Measurements from ENCODE around the gene VEPH1. TPM values are rescaled to one million over a fixed set of nuclear protein-coding genes. Genes with fewer than 3 reads are reported as not detected.

The VEPH1 gene
- polyA plus RNA-seq, 1 donor (not counting 4 experiments of a cell fraction or from before 2014, with no cell fraction given) = 0.21 TPM

GRCh38 chr3:157531771-157532170 lies 28.6 kb upstream of the VEPH1 start:
- Histone ChIP-seq H3K36me3 (ENCODE audit: control insufficient read depth in 2 of 2, extremely low read depth in 1 of 2, insufficient read depth in 2 of 2, low read length in 2 of 2) (no peaks in the 10 kb centered on the region), H3K27me3 (ENCODE audit: control insufficient read depth, extremely low read depth, insufficient read depth, low read length) (no peaks in the 10 kb centered on the region), H3K9ac (ENCODE audit: control insufficient read depth, extremely low read depth, insufficient read depth, low read length) (no peak overlapping the region), H3K4me2 (ENCODE audit: control insufficient read depth, extremely low read depth, insufficient read depth, low read depth, low read length) (no peak overlapping the region), H3K79me2 (ENCODE audit: control insufficient read depth, insufficient read depth, low read length) (no peaks in the 10 kb centered on the region), H4K20me1 (ENCODE audit: control insufficient read depth, extremely low read depth, insufficient read depth, low read length) (no peaks in the 10 kb centered on the region), H3K4me3 (ENCODE audit: control insufficient read depth in 2 of 3, extremely low read depth in 1 of 3, insufficient read depth in 2 of 3, low read depth in 1 of 3, low read length in 3 of 3) (no peak overlapping the region), H3K9me1 (ENCODE audit: control insufficient read depth, extremely low read depth, insufficient read depth, low read length) (no peaks in the 10 kb centered on the region), H3K9me3 (ENCODE audit: control insufficient read depth, low read depth, low read length) (no peaks in the 10 kb centered on the region), H2AFZ (ENCODE audit: control insufficient read depth, low read length) (no peak overlapping the region), H3K4me1 (ENCODE audit: control insufficient read depth, extremely low read depth, insufficient read depth, low read length) (peaks cover 9% of the 10 kb centered on the region), H3K27ac (ENCODE audit: control insufficient read depth, insufficient read depth, low read length) (no peak overlapping the region)
- dilution Hi-C loops (cut with MboI; ENCODE audit: extremely low pct_ligation_motif_present, low sequenced_read_pairs) = no loop called here
- no peak for DNase-seq (ENCODE audit: low read depth, low spot score)
- no peak for FAIRE-seq
- TF ChIP-seq, protein P1, sequence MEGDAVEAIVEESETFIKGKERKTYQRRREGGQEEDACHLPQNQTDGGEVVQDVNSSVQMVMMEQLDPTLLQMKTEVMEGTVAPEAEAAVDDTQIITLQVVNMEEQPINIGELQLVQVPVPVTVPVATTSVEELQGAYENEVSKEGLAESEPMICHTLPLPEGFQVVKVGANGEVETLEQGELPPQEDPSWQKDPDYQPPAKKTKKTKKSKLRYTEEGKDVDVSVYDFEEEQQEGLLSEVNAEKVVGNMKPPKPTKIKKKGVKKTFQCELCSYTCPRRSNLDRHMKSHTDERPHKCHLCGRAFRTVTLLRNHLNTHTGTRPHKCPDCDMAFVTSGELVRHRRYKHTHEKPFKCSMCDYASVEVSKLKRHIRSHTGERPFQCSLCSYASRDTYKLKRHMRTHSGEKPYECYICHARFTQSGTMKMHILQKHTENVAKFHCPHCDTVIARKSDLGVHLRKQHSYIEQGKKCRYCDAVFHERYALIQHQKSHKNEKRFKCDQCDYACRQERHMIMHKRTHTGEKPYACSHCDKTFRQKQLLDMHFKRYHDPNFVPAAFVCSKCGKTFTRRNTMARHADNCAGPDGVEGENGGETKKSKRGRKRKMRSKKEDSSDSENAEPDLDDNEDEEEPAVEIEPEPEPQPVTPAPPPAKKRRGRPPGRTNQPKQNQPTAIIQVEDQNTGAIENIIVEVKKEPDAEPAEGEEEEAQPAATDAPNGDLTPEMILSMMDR (optimal IDR thresholded peaks at IDR 0.05 in 1 of 3, IDR thresholded peaks at IDR 0.05 in 1 of 3, conservative IDR thresholded peaks at IDR 0.05 in 1 of 3; ENCODE audit: extremely low read depth in 1 of 3, insufficient read depth in 2 of 3, low read length in 3 of 3) = no peak
- TF ChIP-seq EZH2 (IDR thresholded peaks at IDR 0.05; ENCODE audit: low read length) = no peak

- Histone ChIP-seq H3K4me3 (ENCODE audit: control insufficient read depth in 2 of 3, extremely low read depth in 1 of 3, insufficient read depth in 2 of 3, low read depth in 1 of 3, low read length in 3 of 3) (no peak overlapping the region), H3K27ac (ENCODE audit: control insufficient read depth, insufficient read depth, low read length) (no peak overlapping the region), H4K20me1 (ENCODE audit: control insufficient read depth, extremely low read depth, insufficient read depth, low read length) (no peaks in the 10 kb centered on the region), H3K4me2 (ENCODE audit: control insufficient read depth, extremely low read depth, insufficient read depth, low read depth, low read length) (no peak overlapping the region), H3K36me3 (ENCODE audit: control insufficient read depth in 2 of 2, extremely low read depth in 1 of 2, insufficient read depth in 2 of 2, low read length in 2 of 2) (no peaks in the 10 kb centered on the region), H3K9me3 (ENCODE audit: control insufficient read depth, low read depth, low read length) (no peaks in the 10 kb centered on the region), H2AFZ (ENCODE audit: control insufficient read depth, low read length) (no peak overlapping the region), H3K4me1 (ENCODE audit: control insufficient read depth, extremely low read depth, insufficient read depth, low read length) (peaks cover 9% of the 10 kb centered on the region), H3K9me1 (ENCODE audit: control insufficient read depth, extremely low read depth, insufficient read depth, low read length) (no peaks in the 10 kb centered on the region), H3K9ac (ENCODE audit: control insufficient read depth, extremely low read depth, insufficient read depth, low read length) (no peak overlapping the region), H3K79me2 (ENCODE audit: control insufficient read depth, insufficient read depth, low read length) (no peaks in the 10 kb centered on the region), H3K27me3 (ENCODE audit: control insufficient read depth, extremely low read depth, insufficient read depth, low read length) (no peaks in the 10 kb centered on the region)
- TF ChIP-seq, protein P1 (optimal IDR thresholded peaks at IDR 0.05 in 1 of 3, IDR thresholded peaks at IDR 0.05 in 1 of 3, conservative IDR thresholded peaks at IDR 0.05 in 1 of 3; ENCODE audit: extremely low read depth in 1 of 3, insufficient read depth in 2 of 3, low read length in 3 of 3) = no peak
- no peak for TF ChIP-seq EZH2 (IDR thresholded peaks at IDR 0.05; ENCODE audit: low read length)
- FAIRE-seq (no peak), DNase-seq (ENCODE audit: low read depth, low spot score) (no peak)
- dilution Hi-C loops (cut with MboI; ENCODE audit: extremely low pct_ligation_motif_present, low sequenced_read_pairs) = no loop called here
Observed at GRCh38 chr3:157531301-157531660, 28.1 kb upstream of the VEPH1 start.
